Stomach smooth muscle (tissue), 2 donors: Measurements from ENCODE around the gene PRKG2.

Experiments used
- H3K27ac ChIP-seq: one replicate; pipeline ENCODE4 v1.7.0; 2013; ENCODE audit warnings: mild to moderate bottlenecking, low read length, inconsistent platforms
- H3K27me3 ChIP-seq, 2 donors: one replicate each; pipeline ENCODE4 v1.7.0; 2013; ENCODE audit warnings: low read length in 2 of 2; ENCODE audit not compliant: insufficient read depth in 2 of 2, control insufficient read depth in 1 of 2
- H3K36me3 ChIP-seq, 2 donors: one replicate each; pipeline ENCODE4 v1.7.0; 2013; ENCODE audit warnings: low read length in 2 of 2; ENCODE audit not compliant: control insufficient read depth in 2 of 2, insufficient read depth in 2 of 2
- H3K4me1 ChIP-seq: one replicate; pipeline ENCODE4 v1.7.0; 2013; ENCODE audit warnings: low read length; ENCODE audit not compliant: control insufficient read depth, insufficient read depth
- H3K4me3 ChIP-seq, 2 donors: one replicate each; pipeline ENCODE4 v1.7.0; 2013; ENCODE audit warnings: low read length in 2 of 2
- H3K9ac ChIP-seq, 2 donors: one replicate each; pipeline ENCODE4 v1.7.0; 2013; ENCODE audit warnings: low read length in 2 of 2, mild to moderate bottlenecking in 1 of 2
- H3K9me3 ChIP-seq, 2 donors: one replicate each; pipeline ENCODE4 v1.7.0; 2013; ENCODE audit warnings: low read length in 2 of 2; ENCODE audit not compliant: control insufficient read depth in 2 of 2
- donor health status: healthy.
- donor health status: Pancreatic carcinoma.

PRKG2 gene

DNA sequence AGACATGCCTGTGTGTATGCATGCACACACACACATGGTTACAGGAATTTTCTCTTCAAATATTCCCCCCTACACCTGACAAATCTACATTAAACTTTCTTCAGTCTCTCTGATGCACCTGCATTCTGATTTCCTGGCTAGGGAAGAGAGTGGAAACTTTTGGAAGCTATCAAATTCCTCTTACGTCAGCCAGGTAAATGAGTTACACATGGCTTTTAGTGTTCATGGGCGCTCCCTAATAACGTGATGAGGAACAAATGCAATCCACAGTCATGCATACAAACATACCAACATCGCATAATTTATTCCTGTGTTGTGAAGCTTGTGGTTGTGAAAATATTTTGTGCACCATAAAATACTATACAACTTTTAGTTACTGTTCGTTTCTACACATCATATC lies 149.6 kb downstream of the PRKG2 start:
- no peaks in the 10 kb centered on the region for H3K9me3 ChIP-seq
- no peak overlapping the region for H3K27ac ChIP-seq
- H3K9ac ChIP-seq: no peak overlapping the region
- no peaks in the 10 kb centered on the region for H3K27me3 ChIP-seq
- H3K4me1 ChIP-seq: peaks cover 7% of the 10 kb centered on the region
- H3K4me3 ChIP-seq: no peak overlapping the region
- H3K36me3 ChIP-seq: no peaks in the 10 kb centered on the region

DNA sequence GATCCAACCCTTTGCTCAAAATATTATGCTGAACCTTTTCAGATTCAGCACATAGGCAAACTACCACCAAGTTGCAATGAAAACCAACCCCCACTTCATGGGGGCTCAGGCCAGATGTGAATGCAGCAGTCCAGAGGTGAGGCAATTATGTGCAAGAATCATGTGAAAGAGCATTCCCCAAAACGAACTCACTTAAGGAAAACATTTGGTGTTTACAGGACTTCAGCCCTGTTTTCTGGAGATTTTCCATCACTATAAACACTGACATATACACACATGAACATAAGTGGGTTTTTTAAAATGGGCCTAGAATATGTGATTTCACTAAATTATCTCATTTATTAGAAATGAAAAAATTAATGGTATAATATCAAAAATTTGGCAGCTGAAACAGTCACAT lies 153.0 kb downstream of the PRKG2 start:
- Histone ChIP-seq H3K36me3 (peaks cover 0 to 5% of the 10 kb centered on the region in 2 donors), H3K4me1 (no peaks in the 10 kb centered on the region), H3K27me3 (no peaks in the 10 kb centered on the region), H3K9ac (no peak overlapping the region), H3K9me3 (no peaks in the 10 kb centered on the region), H3K27ac (no peak overlapping the region), H3K4me3 (no peak overlapping the region)

DNA sequence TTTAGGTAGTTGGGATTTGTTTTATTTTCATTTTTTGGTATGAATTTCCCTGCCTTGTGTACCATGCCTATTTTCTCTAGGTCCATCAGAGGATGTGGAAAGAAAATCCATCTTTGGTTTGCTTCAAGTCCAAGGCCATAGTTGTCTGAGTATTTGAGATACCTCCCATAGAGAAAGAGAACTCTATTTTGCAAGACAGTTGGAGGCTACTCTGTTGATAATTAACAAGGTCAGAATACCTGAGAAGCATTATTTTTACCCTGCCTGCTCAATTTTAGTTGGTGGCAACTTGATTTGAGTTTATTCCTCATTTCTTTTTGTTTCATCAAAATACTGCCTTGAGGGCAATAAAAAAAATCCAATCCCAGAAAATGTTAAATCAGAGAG lies 153.7 kb downstream of the PRKG2 start:
- no peaks in the 10 kb centered on the region for H3K4me1 ChIP-seq
- H3K36me3 ChIP-seq: peaks cover 0 to 5% of the 10 kb centered on the region in 2 donors
- H3K27me3 ChIP-seq: no peaks in the 10 kb centered on the region
- H3K9ac ChIP-seq: no peak overlapping the region
- no peak overlapping the region for H3K4me3 ChIP-seq
- no peak overlapping the region for H3K27ac ChIP-seq
- H3K9me3 ChIP-seq: no peaks in the 10 kb centered on the region

DNA sequence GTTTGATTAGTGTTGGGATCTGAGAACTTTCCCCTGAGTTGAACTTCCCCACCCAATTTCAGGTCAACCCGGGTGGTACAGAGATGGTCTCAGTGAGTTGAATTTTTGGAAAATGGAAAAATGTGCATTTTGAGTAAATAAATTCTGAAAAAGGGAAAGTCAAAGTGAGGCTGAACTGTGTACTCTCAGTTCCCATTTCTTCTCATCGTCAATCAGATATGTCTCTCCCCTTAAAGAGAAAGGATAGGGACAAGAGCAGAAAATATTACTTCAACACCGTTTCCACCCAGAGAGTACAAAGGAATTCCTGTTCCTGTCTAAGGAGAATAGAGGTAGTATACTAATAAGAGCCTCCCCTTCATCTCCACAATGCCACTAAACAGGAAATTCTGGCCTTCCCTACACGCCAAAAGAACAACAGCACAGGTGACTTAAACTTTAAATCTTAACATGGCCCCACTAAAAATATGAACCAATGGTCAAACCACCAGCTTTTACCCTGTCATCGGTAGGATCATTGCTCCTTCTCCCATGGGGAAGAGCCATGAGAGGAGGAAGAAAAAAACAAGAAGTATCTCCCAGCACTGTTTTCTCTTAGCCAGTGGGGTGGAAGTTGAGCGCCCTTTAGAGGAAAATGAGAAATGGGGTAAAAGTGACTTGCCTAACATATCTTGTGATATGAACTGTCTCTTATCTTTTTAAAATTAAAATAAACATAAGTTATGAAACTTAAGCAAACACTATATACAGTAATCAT lies 154.3 kb downstream of the PRKG2 start:
- Histone ChIP-seq H3K36me3 (peaks cover 0 to 5% of the 10 kb centered on the region in 2 donors), H3K9ac (no peak overlapping the region), H3K9me3 (no peaks in the 10 kb centered on the region), H3K4me3 (no peak overlapping the region), H3K4me1 (no peaks in the 10 kb centered on the region), H3K27ac (no peak overlapping the region), H3K27me3 (no peaks in the 10 kb centered on the region)

DNA sequence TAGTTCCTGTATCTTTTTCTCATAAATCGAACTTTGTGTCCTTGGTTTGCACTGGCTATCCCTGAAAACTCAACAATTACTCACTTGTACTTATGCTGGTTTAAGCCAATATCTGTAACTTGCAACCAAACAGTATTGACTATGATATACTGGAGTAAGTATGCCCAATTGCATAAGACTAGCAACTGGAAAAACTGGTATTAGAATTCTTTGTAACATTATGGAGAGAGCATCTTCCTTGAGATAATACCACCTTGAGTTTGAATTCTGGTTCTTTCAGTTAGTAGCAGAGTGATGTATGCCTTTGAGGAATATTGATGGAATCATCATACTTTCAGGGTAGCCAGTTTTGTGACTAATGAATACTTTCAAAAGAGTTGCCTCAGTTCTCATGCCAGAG lies 156.4 kb downstream of the PRKG2 start:
- Histone ChIP-seq H3K27ac (no peak overlapping the region), H3K9me3 (no peaks in the 10 kb centered on the region), H3K36me3 (peaks cover 0 to 5% of the 10 kb centered on the region in 2 donors), H3K4me3 (no peak overlapping the region), H3K4me1 (peaks cover 2% of the 10 kb centered on the region), H3K27me3 (no peaks in the 10 kb centered on the region), H3K9ac (no peak overlapping the region)

DNA sequence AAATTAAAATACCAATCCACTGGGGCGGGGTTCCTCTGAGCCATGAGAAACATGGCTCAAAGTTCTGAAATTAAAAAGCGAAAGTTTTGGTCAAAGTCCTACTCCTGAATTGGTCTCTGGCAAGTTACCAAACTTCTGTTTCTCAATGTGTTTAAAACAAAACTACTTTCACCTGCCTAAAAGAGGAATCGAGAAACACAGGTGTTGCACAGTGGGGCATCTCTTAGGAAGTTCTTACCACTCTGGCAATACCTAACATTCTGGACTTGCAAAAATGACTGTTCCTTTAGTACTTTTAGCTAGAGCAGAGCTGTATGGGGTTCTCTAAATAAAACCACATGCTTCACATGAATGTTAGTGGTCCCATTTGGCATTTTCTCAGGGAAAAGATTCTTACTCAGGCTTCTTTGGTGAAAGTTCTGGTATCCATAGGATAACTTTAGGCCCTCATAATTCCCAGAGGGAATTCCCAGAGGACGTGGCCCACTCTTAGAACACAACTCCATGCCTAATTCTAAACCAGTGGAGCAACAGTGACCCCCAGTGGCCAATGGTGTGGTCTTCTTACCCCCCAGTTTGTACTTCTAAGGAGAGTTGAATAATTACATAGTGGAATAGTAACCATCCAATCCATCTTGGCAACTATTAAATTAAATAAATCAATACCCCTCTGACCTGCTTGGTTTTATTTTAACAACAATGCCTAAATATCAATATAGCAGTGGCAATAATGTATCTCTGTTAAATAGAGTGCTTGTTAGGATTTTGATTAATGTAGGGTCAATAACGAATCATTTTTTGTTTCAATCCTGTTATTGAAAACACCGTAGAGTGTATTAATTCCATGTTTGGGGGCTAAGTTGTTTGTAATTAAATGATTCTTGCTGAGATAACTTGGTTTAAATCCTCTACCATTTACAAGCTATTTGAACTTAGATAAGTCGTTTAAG lies 162.6 kb downstream of the PRKG2 start:
- H3K27me3 ChIP-seq: no peaks in the 10 kb centered on the region
- peak overlapping the region; percentile 31 for H3K27ac ChIP-seq
- no peaks in the 10 kb centered on the region for H3K9me3 ChIP-seq
- no peaks in the 10 kb centered on the region for H3K36me3 ChIP-seq
- H3K4me3 ChIP-seq: peak overlapping the region; percentile 30 to 33
- H3K9ac ChIP-seq: peak overlapping the region in 1 of 2 donors; percentile 48
- peaks cover 11% of the 10 kb centered on the region for H3K4me1 ChIP-seq

DNA sequence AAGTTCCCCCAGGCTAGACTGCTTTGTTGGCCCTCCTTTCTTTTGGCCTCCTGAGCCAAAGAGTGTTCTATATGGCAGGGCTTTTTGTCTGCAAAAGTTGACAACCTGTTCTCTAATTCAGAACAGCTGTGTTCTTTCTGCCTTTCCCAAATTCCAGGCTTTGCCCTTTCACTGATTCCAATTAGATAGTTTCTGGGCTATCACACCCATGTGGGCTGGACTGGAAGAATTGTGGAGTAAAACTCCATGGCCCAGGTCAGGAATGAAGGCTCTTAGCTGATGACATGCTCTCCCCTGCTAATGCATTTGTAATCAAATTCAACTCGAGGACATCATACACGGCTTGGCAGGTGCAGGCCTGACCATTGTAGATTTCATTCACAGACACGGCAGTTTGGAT lies 165.1 kb downstream of the PRKG2 start:
- peaks cover 9 to 13% of the 10 kb centered on the region in 2 donors for H3K36me3 ChIP-seq
- H3K4me1 ChIP-seq: peaks cover 17% of the 10 kb centered on the region
- H3K9me3 ChIP-seq: peaks cover 0 to 2% of the 10 kb centered on the region in 2 donors
- peak overlapping the region in 1 of 2 donors; percentile 13 for H3K9ac ChIP-seq
- peak overlapping the region; percentile 24 to 28 for H3K4me3 ChIP-seq
- H3K27me3 ChIP-seq: no peaks in the 10 kb centered on the region
- peak overlapping the region; percentile 66 for H3K27ac ChIP-seq

DNA sequence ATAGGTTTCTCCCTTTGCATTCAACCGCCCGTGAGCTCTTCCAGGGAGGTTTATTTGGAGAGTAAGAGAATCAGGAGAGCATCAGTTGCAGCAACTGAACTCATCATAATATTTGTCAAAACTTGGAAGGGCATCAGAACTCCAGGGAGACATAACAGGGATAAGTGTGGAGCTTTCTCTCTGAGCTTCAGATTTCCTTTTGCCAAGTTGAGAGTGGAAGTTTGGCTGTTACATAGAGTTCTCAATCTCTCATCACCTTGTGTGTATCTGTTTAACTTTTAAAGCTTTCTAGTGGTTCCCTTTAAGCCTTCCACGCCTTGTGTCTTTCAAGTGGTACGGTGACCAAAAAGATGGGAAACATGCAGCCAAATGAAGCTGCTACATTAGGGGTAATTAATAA lies 165.7 kb downstream of the PRKG2 start:
- no peak overlapping the region for H3K4me3 ChIP-seq
- peak overlapping the region; percentile 66 for H3K27ac ChIP-seq
- peaks cover 9 to 13% of the 10 kb centered on the region in 2 donors for H3K36me3 ChIP-seq
- no peak overlapping the region for H3K9ac ChIP-seq
- no peaks in the 10 kb centered on the region for H3K27me3 ChIP-seq
- H3K4me1 ChIP-seq: peaks cover 15% of the 10 kb centered on the region
- peaks cover 0 to 2% of the 10 kb centered on the region in 2 donors for H3K9me3 ChIP-seq

DNA sequence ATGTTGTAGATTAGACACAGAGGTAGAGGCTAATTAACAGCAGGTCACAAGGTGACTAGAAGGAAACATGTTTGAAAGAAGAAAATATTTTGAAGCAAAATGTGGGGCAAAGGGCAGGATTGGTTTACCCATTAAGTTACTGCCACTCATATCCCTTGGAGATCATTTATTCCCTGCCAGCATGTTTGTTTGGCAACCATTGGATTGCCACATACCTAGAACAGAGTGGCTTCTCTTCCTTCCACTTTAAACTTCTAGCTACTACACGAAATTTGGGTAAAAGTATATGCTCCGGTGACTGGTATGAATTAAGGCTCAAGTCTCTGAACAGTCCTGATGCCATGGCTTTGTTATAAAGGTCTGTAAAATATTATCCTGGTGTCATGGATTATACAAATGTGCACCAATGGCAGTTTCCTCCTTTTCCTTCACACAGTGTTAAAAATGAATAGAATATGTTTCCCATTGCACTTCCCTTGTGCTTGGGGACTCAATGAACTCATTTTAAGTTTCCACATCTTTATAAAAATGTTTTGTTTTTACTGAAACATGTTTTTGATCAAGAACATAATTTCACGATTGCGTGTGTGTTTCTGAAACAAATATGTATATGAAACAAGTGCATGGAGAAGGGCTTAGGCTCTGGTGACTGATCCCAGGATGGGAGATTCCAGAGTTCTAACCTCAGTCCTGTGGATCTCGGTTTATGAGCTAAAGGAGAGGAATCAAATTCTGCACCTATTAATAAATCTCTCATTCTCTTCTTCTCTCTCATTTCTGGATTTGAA lies 172.2 kb downstream of the PRKG2 start:
- Histone ChIP-seq H3K4me1 (peaks cover 10% of the 10 kb centered on the region), H3K9me3 (peaks cover 0 to 2% of the 10 kb centered on the region in 2 donors), H3K36me3 (peaks cover 9 to 13% of the 10 kb centered on the region in 2 donors), H3K9ac (no peak overlapping the region), H3K4me3 (no peak overlapping the region), H3K27me3 (no peaks in the 10 kb centered on the region), H3K27ac (no peak overlapping the region)

DNA sequence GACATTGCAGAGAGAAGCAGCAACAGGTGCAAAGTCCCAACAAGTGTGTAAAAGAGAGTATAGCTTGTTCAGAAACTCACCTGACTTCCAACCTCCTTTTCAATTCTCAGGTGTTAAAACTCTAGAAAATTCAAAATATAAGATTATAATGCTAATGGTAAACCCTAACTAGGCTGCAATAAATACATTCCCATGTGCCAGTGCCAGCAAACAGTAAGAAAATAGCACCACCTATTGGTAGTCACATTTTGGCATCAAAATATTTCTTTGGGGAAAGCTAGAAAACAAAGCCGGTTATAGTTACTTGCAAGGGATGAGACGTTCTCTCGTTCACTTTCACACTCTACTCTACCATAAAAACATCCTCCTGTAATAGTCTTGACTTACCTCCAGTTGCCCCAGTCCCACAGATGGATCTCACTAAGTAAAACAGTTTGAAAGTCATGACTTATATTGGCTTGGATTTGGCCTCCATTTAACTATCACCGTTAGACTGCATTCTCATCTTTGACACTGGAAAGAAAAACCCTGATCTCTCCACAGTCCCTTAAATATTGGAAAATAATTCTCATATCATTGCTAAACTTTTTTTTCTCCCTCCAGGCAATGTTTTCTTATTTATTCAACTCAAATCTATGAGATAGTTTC lies 174.9 kb downstream of the PRKG2 start:
- H3K4me1 ChIP-seq: peaks cover 5% of the 10 kb centered on the region
- no peaks in the 10 kb centered on the region for H3K27me3 ChIP-seq
- no peak overlapping the region for H3K27ac ChIP-seq
- peak overlapping the region in 1 of 2 donors; percentile 20 for H3K4me3 ChIP-seq
- H3K36me3 ChIP-seq: no peaks in the 10 kb centered on the region
- no peaks in the 10 kb centered on the region for H3K9me3 ChIP-seq
- peak overlapping the region in 1 of 2 donors; percentile 37 for H3K9ac ChIP-seq
